ENCODE data around the gene DCAF8. TPM values are rescaled to one million over a fixed set of nuclear protein-coding genes. Genes with fewer than 3 reads are reported as not detected.
A peak's percentile ranks its signal among the peaks of the same experiment; 100 is the strongest.

Gene DCAF8
- total RNA-seq, 1 donor from 2014 or later, result 64.6 TPM

GRCh38 chr1:160225345-160225744, 37.0 kb downstream of the DCAF8 start:
- no peak for DNase-seq

GRCh38 chr1:160224606-160225005, 37.7 kb downstream of the DCAF8 start:
- DNase-seq, result no peak

- no peak for DNase-seq
These were observed 39.8 kb downstream of the DCAF8 start for GRCh38 chr1:160222546-160222945.

- no peak for DNase-seq
These were observed 41.3 kb downstream of the DCAF8 start for GRCh38 chr1:160221089-160221488.

GRCh38 chr1:160220301-160220700, 42.0 kb downstream of the DCAF8 start:
- no peak for DNase-seq

GRCh38 chr1:160219062-160219929, 43.1 kb downstream of the DCAF8 start:
- DNase-seq, result peak; percentile 63

GRCh38 chr1:160217481-160218051, 44.8 kb downstream of the DCAF8 start:
- no peak for DNase-seq

- no peak for DNase-seq
These were observed 46.0 kb downstream of the DCAF8 start for GRCh38 chr1:160216301-160216700.

GRCh38 chr1:160214481-160215140, 47.7 kb downstream of the DCAF8 start:
- DNase-seq, result no peak

GRCh38 chr1:160211046-160211790, 51.1 kb downstream of the DCAF8 start:
- peak; percentile 39 for DNase-seq

GRCh38 chr1:160210561-160210960, 51.8 kb downstream of the DCAF8 start:
- no peak for DNase-seq

GRCh38 chr1:160209321-160210046, 52.9 kb downstream of the DCAF8 start:
- peak; percentile 29 for DNase-seq

GRCh38 chr1:160208557-160209320, 53.6 kb downstream of the DCAF8 start:
- DNase-seq, result no peak

- no peak for DNase-seq
These were observed 54.4 kb downstream of the DCAF8 start for GRCh38 chr1:160207771-160208556.

- no peak for DNase-seq
These were observed 55.2 kb downstream of the DCAF8 start for GRCh38 chr1:160207118-160207650.

GRCh38 chr1:160206421-160207117, 55.8 kb downstream of the DCAF8 start:
- DNase-seq, result no peak

- DNase-seq, result peak; percentile 60
These were observed 56.3 kb downstream of the DCAF8 start for GRCh38 chr1:160206036-160206389.

GRCh38 chr1:160205242-160206035, 56.9 kb downstream of the DCAF8 start, which contains the start of gene PEA15:
TSS of gene PEA15 (plus strand) at chr1:160205384. CDS start at chr1:160211545, 6,161 bp downstream.
- peak; percentile 75 for DNase-seq
